D341Med (cell line): ENCODE data around the gene FBF1.
A peak's percentile ranks its signal among the peaks of the same experiment; 100 is the strongest.
"Not testable (repeated sequence)": the region's sequence is repeated elsewhere in the genome, so short reads cannot be mapped to it uniquely, and the experiment has no call there.

Experiments
- DNase-seq: peaks from one replicate; pipeline ENCODE4 v3.0.0; 2012; ENCODE audit warnings: low spot score

The FBF1 gene

GRCh38 chr17:75876190-75876937 is 64.5 kb downstream of the FBF1 start:
- DNase-seq = no peak

- no peak for DNase-seq
Measured at GRCh38 chr17:75875940-75876189, 65.0 kb downstream of the FBF1 start.

GRCh38 chr17:75875182-75875939 is 65.5 kb downstream of the FBF1 start:
- no peak for DNase-seq

- no peak for DNase-seq
Measured at GRCh38 chr17:75874323-75875181, 66.3 kb downstream of the FBF1 start.

GRCh38 chr17:75873587-75874322 is 67.1 kb downstream of the FBF1 start:
- DNase-seq = no peak

GRCh38 chr17:75872434-75873351 is 68.1 kb downstream of the FBF1 start:
- no peak for DNase-seq

- DNase-seq = not testable (repeated sequence)
Measured at GRCh38 chr17:75870228-75870627, 70.6 kb downstream of the FBF1 start.

- DNase-seq = peak; percentile 48
Measured at GRCh38 chr17:75869282-75870141, 71.3 kb downstream of the FBF1 start.

GRCh38 chr17:75868730-75869281 is 72.0 kb downstream of the FBF1 start:
- DNase-seq = not testable (repeated sequence)

- DNase-seq = not testable (repeated sequence)
Measured at GRCh38 chr17:75865404-75866188, 75.2 kb downstream of the FBF1 start.

- DNase-seq = not testable (repeated sequence)
Measured at GRCh38 chr17:75864887-75865286, 76.0 kb downstream of the FBF1 start.

- DNase-seq = no peak
Measured at GRCh38 chr17:75864448-75864871, 76.4 kb downstream of the FBF1 start.

- DNase-seq = no peak
Measured at GRCh38 chr17:75861927-75862317, 78.9 kb downstream of the FBF1 start.
